Measurements from ENCODE around the gene PLPPR3. TPM values are rescaled to one million over a fixed set of nuclear protein-coding genes. Genes with fewer than 3 reads are reported as not detected.

Gene PLPPR3
- total RNA-seq, 2 donors from 2014 or later: not detected

- H3K4me3 Mint-ChIP-seq: no peak overlapping the region
- no peaks in the 10 kb centered on the region for H3K27me3 Mint-ChIP-seq (ENCODE audit: low read depth)
Observed at GRCh38 chr19:814152-815078, 7.3 kb downstream of the PLPPR3 start.

GRCh38 chr19:813219-814151 lies 8.3 kb downstream of the PLPPR3 start:
- peaks cover 8 to 27% of the 10 kb centered on the region in 2 donors for H3K36me3 Mint-ChIP-seq (ENCODE audit: insufficient read depth in 2 of 2)
- H3K4me3 Mint-ChIP-seq: no peak overlapping the region
- DNase-seq (no peak), ATAC-seq (replicated peaks in 1 of 2) (peak in 1 of 2 donors; percentile 6)
- no peaks in the 10 kb centered on the region for H3K4me1 Mint-ChIP-seq (ENCODE audit: low read depth)
- peaks cover 8 to 10% of the 10 kb centered on the region in 2 donors for H3K9me3 Mint-ChIP-seq
- H3K27me3 Mint-ChIP-seq (ENCODE audit: low read depth): no peaks in the 10 kb centered on the region
- H3K27ac Mint-ChIP-seq: no peak overlapping the region

More at GRCh38 chr19:814152-815078, 7.3 kb downstream of the PLPPR3 start:
- no peak overlapping the region for H3K27ac Mint-ChIP-seq
- no peaks in the 10 kb centered on the region for H3K4me1 Mint-ChIP-seq (ENCODE audit: low read depth)
- H3K9me3 Mint-ChIP-seq: peaks cover 8 to 10% of the 10 kb centered on the region in 2 donors
- peak in 1 of 2 donors; percentile 5 for ATAC-seq (replicated peaks in 1 of 2)
- no peak for DNase-seq
- H3K36me3 Mint-ChIP-seq (ENCODE audit: insufficient read depth in 2 of 2): peaks cover 8 to 25% of the 10 kb centered on the region in 2 donors

- Mint-ChIP-seq H3K4me3 (no peak overlapping the region), H3K9me3 (peaks cover 8 to 10% of the 10 kb centered on the region in 2 donors), H3K4me1 (ENCODE audit: low read depth) (peaks cover under 1% of the 10 kb centered on the region), H3K27me3 (ENCODE audit: low read depth) (no peaks in the 10 kb centered on the region), H3K27ac (no peak overlapping the region), H3K36me3 (ENCODE audit: insufficient read depth in 2 of 2) (peaks cover 10 to 29% of the 10 kb centered on the region in 2 donors)
- peak in 1 of 2 donors; percentile 2 for ATAC-seq (replicated peaks in 1 of 2)
- DNase-seq: no peak
Observed at GRCh38 chr19:812747-813218, 9.0 kb downstream of the PLPPR3 start.

- Mint-ChIP-seq H3K36me3 (ENCODE audit: insufficient read depth in 2 of 2) (peaks cover 16 to 35% of the 10 kb centered on the region in 2 donors), H3K27ac (no peak overlapping the region), H3K9me3 (peaks cover 8 to 10% of the 10 kb centered on the region in 2 donors), H3K4me1 (ENCODE audit: low read depth) (peaks cover 7% of the 10 kb centered on the region), H3K4me3 (no peak overlapping the region), H3K27me3 (ENCODE audit: low read depth) (no peaks in the 10 kb centered on the region)
- peak in 1 of 2 donors; percentile 4 for ATAC-seq (replicated peaks in 1 of 2)
- no peak for DNase-seq
Observed at GRCh38 chr19:812049-812746, 9.6 kb downstream of the PLPPR3 start.

- peaks cover 5 to 8% of the 10 kb centered on the region in 2 donors for H3K9me3 Mint-ChIP-seq
- peak overlapping the region; percentile 70 for H3K27ac Mint-ChIP-seq
- DNase-seq (no peak), ATAC-seq (replicated peaks in 1 of 2) (no peak)
- peaks cover 16 to 39% of the 10 kb centered on the region in 2 donors for H3K36me3 Mint-ChIP-seq (ENCODE audit: insufficient read depth in 2 of 2)
- H3K4me3 Mint-ChIP-seq: no peak overlapping the region
- peaks cover 8% of the 10 kb centered on the region for H3K4me1 Mint-ChIP-seq (ENCODE audit: low read depth)
- no peaks in the 10 kb centered on the region for H3K27me3 Mint-ChIP-seq (ENCODE audit: low read depth)
Observed at GRCh38 chr19:811506-812048, 10.2 kb downstream of the PLPPR3 start.

GRCh38 chr19:810883-811489 lies 10.8 kb downstream of the PLPPR3 start:
- H3K9me3 Mint-ChIP-seq: peaks cover 2 to 4% of the 10 kb centered on the region in 2 donors
- peaks cover 12 to 36% of the 10 kb centered on the region in 2 donors for H3K36me3 Mint-ChIP-seq (ENCODE audit: insufficient read depth in 2 of 2)
- no peaks in the 10 kb centered on the region for H3K27me3 Mint-ChIP-seq (ENCODE audit: low read depth)
- H3K4me3 Mint-ChIP-seq: no peak overlapping the region
- H3K27ac Mint-ChIP-seq: peak overlapping the region; percentile 70
- ATAC-seq (replicated peaks in 1 of 2) (peak in 1 of 2 donors; percentile 4), DNase-seq (no peak)
- H3K4me1 Mint-ChIP-seq (ENCODE audit: low read depth): peaks cover 8% of the 10 kb centered on the region

- Mint-ChIP-seq H3K27ac (no peak overlapping the region), H3K4me3 (no peak overlapping the region), H3K4me1 (ENCODE audit: low read depth) (peaks cover 8% of the 10 kb centered on the region), H3K27me3 (ENCODE audit: low read depth) (no peaks in the 10 kb centered on the region), H3K9me3 (peaks cover 0 to 1% of the 10 kb centered on the region in 2 donors), H3K36me3 (ENCODE audit: insufficient read depth in 2 of 2) (peaks cover 9 to 39% of the 10 kb centered on the region in 2 donors)
- DNase-seq: no peak
- ATAC-seq (replicated peaks in 1 of 2): no peak
Observed at GRCh38 chr19:810077-810855, 11.5 kb downstream of the PLPPR3 start.

GRCh38 chr19:808423-808775 lies 13.4 kb downstream of the PLPPR3 start:
- no peak overlapping the region for H3K27ac Mint-ChIP-seq
- H3K36me3 Mint-ChIP-seq (ENCODE audit: insufficient read depth in 2 of 2): peaks cover 12 to 43% of the 10 kb centered on the region in 2 donors
- peaks cover 8% of the 10 kb centered on the region for H3K4me1 Mint-ChIP-seq (ENCODE audit: low read depth)
- DNase-seq (no peak), ATAC-seq (replicated peaks in 1 of 2) (no peak)
- H3K4me3 Mint-ChIP-seq: no peak overlapping the region
- H3K27me3 Mint-ChIP-seq (ENCODE audit: low read depth): no peaks in the 10 kb centered on the region
- peaks cover 0 to 1% of the 10 kb centered on the region in 2 donors for H3K9me3 Mint-ChIP-seq

GRCh38 chr19:807627-808422 lies 13.9 kb downstream of the PLPPR3 start:
- no peak for ATAC-seq (replicated peaks in 1 of 2)
- H3K4me1 Mint-ChIP-seq (ENCODE audit: low read depth): peaks cover 9% of the 10 kb centered on the region
- peak overlapping the region; percentile 85 for H3K27ac Mint-ChIP-seq
- H3K4me3 Mint-ChIP-seq: no peak overlapping the region
- peaks cover 12 to 44% of the 10 kb centered on the region in 2 donors for H3K36me3 Mint-ChIP-seq (ENCODE audit: insufficient read depth in 2 of 2)
- H3K9me3 Mint-ChIP-seq: no peaks in the 10 kb centered on the region
- H3K27me3 Mint-ChIP-seq (ENCODE audit: low read depth): no peaks in the 10 kb centered on the region
- no peak for DNase-seq

GRCh38 chr19:806815-807421 lies 14.8 kb downstream of the PLPPR3 start:
- H3K27me3 Mint-ChIP-seq (ENCODE audit: low read depth): no peaks in the 10 kb centered on the region
- peaks cover 12 to 48% of the 10 kb centered on the region in 2 donors for H3K36me3 Mint-ChIP-seq (ENCODE audit: insufficient read depth in 2 of 2)
- no peak for DNase-seq
- H3K4me3 Mint-ChIP-seq: no peak overlapping the region
- ATAC-seq (replicated peaks in 1 of 2): no peak
- peaks cover 18% of the 10 kb centered on the region for H3K4me1 Mint-ChIP-seq (ENCODE audit: low read depth)
- no peaks in the 10 kb centered on the region for H3K9me3 Mint-ChIP-seq
- no peak overlapping the region for H3K27ac Mint-ChIP-seq

All from activated T-cell treated with anti-CD3 and anti-CD28 coated beads, Interleukin-2, amount 50 U/mL, for 72 hours (primary cell).